Neural cell (in vitro differentiated cells): ENCODE measurements around the gene PRICKLE3. TPM values are rescaled to one million over a fixed set of nuclear protein-coding genes. Genes with fewer than 3 reads are reported as not detected.

ENCODE experiments used
- H2AFZ ChIP-seq: fragments of 200-600, 300-800 bp; sonication (generic), shearing (Covaris generic); 2 replicates; pipeline ENCODE4 v1.6.0; 2014; ENCODE audit warnings: low read depth, mild to moderate bottlenecking, antibody characterized with exemption, low read length, moderate library complexity
- H3F3A ChIP-seq: fragments of 200-600 bp; shearing (Covaris generic); 2 replicates; pipeline ENCODE4 v1.6.1; 2016; ENCODE audit warnings: mild to moderate bottlenecking, moderate library complexity, mixed read lengths, antibody characterized with exemption, low read length; ENCODE audit not compliant: insufficient read depth, poor library complexity, severe bottlenecking
- H3K27ac ChIP-seq: fragments of 200-600, 300-800 bp; sonication (generic), shearing (Covaris generic); 2 replicates; pipeline ENCODE4 v1.5.1; 2014; ENCODE audit warnings: mild to moderate bottlenecking, low read length, moderate library complexity
- H3K27me3 ChIP-seq: fragments of 300-800, 200-600 bp; sonication (generic), shearing (Covaris generic); 2 replicates; pipeline ENCODE4 v1.6.0; 2014; ENCODE audit warnings: mild to moderate bottlenecking, low read depth, low read length, moderate library complexity; ENCODE audit not compliant: insufficient read depth
- H3K36me3 ChIP-seq: fragments of 300-800, 200-600 bp; sonication (generic), shearing (Covaris generic); 2 replicates; pipeline ENCODE4 v1.5.1; 2014; ENCODE audit warnings: mild to moderate bottlenecking, antibody characterized with exemption, low read length, moderate library complexity; ENCODE audit not compliant: insufficient read depth
- H3K4me2 ChIP-seq: fragments of 300-800, 200-600 bp; sonication (generic), shearing (Covaris generic); 2 replicates; pipeline ENCODE4 v1.6.0; 2014; ENCODE audit warnings: mild to moderate bottlenecking, low read length
- H3K4me3 ChIP-seq: fragments of 300-800, 200-600 bp; sonication (generic), shearing (Covaris generic); 2 replicates; pipeline ENCODE4 v1.5.1; 2014; ENCODE audit warnings: mild to moderate bottlenecking, low read length, moderate library complexity
- H3K79me2 ChIP-seq: fragments of 200-600 bp; shearing (Covaris generic); replicated peaks from 2 replicates; pipeline ENCODE4 v1.6.0; 2014; ENCODE audit warnings: mild to moderate bottlenecking, low read length, moderate library complexity; ENCODE audit not compliant: insufficient read depth
- H3K9ac ChIP-seq: fragments of 300-800, 200-600 bp; sonication (generic), shearing (Covaris generic); 2 replicates; pipeline ENCODE4 v1.6.1; 2016; ENCODE audit warnings: mild to moderate bottlenecking, low read length, mixed read lengths
- H3K9me2 ChIP-seq: fragments of 200-600 bp; shearing (Covaris generic); 2 replicates; pipeline ENCODE4 v1.6.1; 2016; ENCODE audit warnings: mild to moderate bottlenecking, low read length, mixed read lengths; ENCODE audit not compliant: insufficient read depth
- H3K9me3 ChIP-seq: fragments of 200-600, 300-800 bp; sonication (generic), shearing (Covaris generic); 2 replicates; pipeline ENCODE4 v1.6.1; 2016; ENCODE audit warnings: mild to moderate bottlenecking, mixed run types, low read length, moderate library complexity, mixed read lengths
- H4K20me1 ChIP-seq: fragments of 200-600 bp; shearing (Covaris generic); 2 replicates; pipeline ENCODE4 v1.6.1; 2016; ENCODE audit warnings: mild to moderate bottlenecking, mixed run types; ENCODE audit not compliant: insufficient read depth
- CTCF ChIP-seq: fragments of 450-650 bp; IDR thresholded peaks from 2 replicates; pipeline ENCODE4 v1.5.1; 2014; ENCODE audit warnings: antibody characterized with exemption, mild to moderate bottlenecking, moderate library complexity; ENCODE audit not compliant: poor library complexity, severe bottlenecking
- EP300 ChIP-seq: fragments of 450-650 bp; conservative IDR thresholded peaks from 2 replicates; pipeline ENCODE4 v1.6.1; 2014; ENCODE audit warnings: antibody characterized with exemption, mild to moderate bottlenecking, moderate library complexity; ENCODE audit not compliant: poor library complexity, severe bottlenecking
- EZH2 ChIP-seq: fragments of 200-600, 300-800 bp; shearing (Covaris generic), sonication (generic); IDR thresholded peaks from 2 replicates; pipeline ENCODE4 v1.6.1; 2014; ENCODE audit warnings: antibody characterized with exemption, low read length, borderline replicate concordance, mild to moderate bottlenecking; ENCODE audit not compliant: insufficient read depth, poor library complexity, severe bottlenecking
- MXI1 ChIP-seq: fragments of 450-650 bp; conservative IDR thresholded peaks from 2 replicates; pipeline ENCODE4 v1.6.1; 2014; ENCODE audit warnings: antibody characterized with exemption, mild to moderate bottlenecking; ENCODE audit not compliant: poor library complexity, severe bottlenecking
- POLR2AphosphoS5 ChIP-seq: IDR thresholded peaks from 2 replicates; pipeline ENCODE4 v1.6.1; 2012
- RAD21 ChIP-seq: fragments of 450-650 bp; conservative IDR thresholded peaks from 2 replicates; pipeline ENCODE4 v1.6.1; 2014; ENCODE audit warnings: antibody characterized with exemption, mild to moderate bottlenecking, moderate library complexity
- REST ChIP-seq: IDR thresholded peaks from 2 replicates; pipeline ENCODE4 v1.6.1; 2012; ENCODE audit warnings: borderline replicate concordance
- SMC3 ChIP-seq: fragments of 450-650 bp; conservative IDR thresholded peaks from 2 replicates; pipeline ENCODE4 v1.6.1; 2014; ENCODE audit warnings: antibody characterized with exemption, mild to moderate bottlenecking, moderate library complexity; ENCODE audit not compliant: poor library complexity
- TAF1 ChIP-seq: IDR thresholded peaks from 2 replicates; pipeline ENCODE4 v1.6.1; 2012; ENCODE audit warnings: low read depth
- polyA plus RNA-seq: library from polyadenylated mRNA; depleted of rRNA; stranded (reverse); fragments of >200 nt; gene quantifications from 2 replicates; pipeline ENCODE4 v1.2.3, GENCODE V29; 2014

Gene PRICKLE3
- polyA plus RNA-seq, 1 donor from 2014 or later: 0.45 TPM

- H3K9me3 ChIP-seq: no peaks in the 10 kb centered on the region
- no peaks in the 10 kb centered on the region for H3F3A ChIP-seq
- H2AFZ ChIP-seq: no peak overlapping the region
- no peak overlapping the region for H3K9ac ChIP-seq
- H3K27me3 ChIP-seq: no peaks in the 10 kb centered on the region
- no peak for TF ChIP-seq SMC3
- no peak for TF ChIP-seq CTCF
- H3K9me2 ChIP-seq: no peaks in the 10 kb centered on the region
- H3K4me2 ChIP-seq: no peak overlapping the region
- H3K27ac ChIP-seq: no peak overlapping the region
- H4K20me1 ChIP-seq: no peaks in the 10 kb centered on the region
- no peak overlapping the region for H3K4me3 ChIP-seq
- no peaks in the 10 kb centered on the region for H3K36me3 ChIP-seq
- H3K79me2 ChIP-seq: no peaks in the 10 kb centered on the region
Observed at GRCh38 chrX:49187526-49187925, 1.4 kb upstream of the PRICKLE3 start.

GRCh38 chrX:49187028-49187394, 838 bp upstream of the PRICKLE3 start:
- Histone ChIP-seq H3K27ac (no peak overlapping the region), H2AFZ (no peak overlapping the region), H3K4me3 (no peak overlapping the region)

More at GRCh38 chrX:49187028-49187394, 838 bp upstream of the PRICKLE3 start:
- no peaks in the 10 kb centered on the region for H3K79me2 ChIP-seq
- H3K9me2 ChIP-seq: no peaks in the 10 kb centered on the region
- H3K9me3 ChIP-seq: no peaks in the 10 kb centered on the region
- TF ChIP-seq RAD21: no peak
- TF ChIP-seq SMC3: no peak
- no peak for TF ChIP-seq MXI1
- TF ChIP-seq EZH2: no peak
- TF ChIP-seq CTCF: no peak
- no peak for TF ChIP-seq EP300
- TF ChIP-seq REST: no peak
- no peak for TF ChIP-seq POLR2AphosphoS5
- no peak for TF ChIP-seq TAF1
- H3K36me3 ChIP-seq: no peaks in the 10 kb centered on the region
- H3K4me2 ChIP-seq: no peak overlapping the region
- no peaks in the 10 kb centered on the region for H4K20me1 ChIP-seq
- no peaks in the 10 kb centered on the region for H3F3A ChIP-seq
- H3K9ac ChIP-seq: no peak overlapping the region
- no peaks in the 10 kb centered on the region for H3K27me3 ChIP-seq
